Vagina (tissue), 2 donors: ENCODE results near the gene POU6F2.

Source experiments
- POLR2AphosphoS5 ChIP-seq, 2 donors: sonication (generic); formaldehyde crosslinking; IDR thresholded peaks; one replicate each; pipeline ENCODE4 v1.9.0; 2017; ENCODE audit warnings: antibody characterized with exemption in 2 of 2, mild to moderate bottlenecking in 2 of 2, low read depth in 1 of 2; ENCODE audit not compliant: insufficient read depth in 1 of 2
- TF ChIP-seq, protein P1 (sequence below), 3 experiments: fragments of 450-650 bp in 2 of 3; fragments of 200-600 bp in 1 of 3; sonication (generic) in 1 of 3; IDR thresholded peaks; one replicate each; pipeline ENCODE4 v1.5.1; 2017 to 2019; ENCODE audit warnings: antibody characterized with exemption in 3 of 3, mild to moderate bottlenecking in 2 of 3, moderate library complexity in 2 of 3

GRCh38 chr7:39453743-39454355 is 476.1 kb downstream of the POU6F2 start:
- TF ChIP-seq, protein P1, sequence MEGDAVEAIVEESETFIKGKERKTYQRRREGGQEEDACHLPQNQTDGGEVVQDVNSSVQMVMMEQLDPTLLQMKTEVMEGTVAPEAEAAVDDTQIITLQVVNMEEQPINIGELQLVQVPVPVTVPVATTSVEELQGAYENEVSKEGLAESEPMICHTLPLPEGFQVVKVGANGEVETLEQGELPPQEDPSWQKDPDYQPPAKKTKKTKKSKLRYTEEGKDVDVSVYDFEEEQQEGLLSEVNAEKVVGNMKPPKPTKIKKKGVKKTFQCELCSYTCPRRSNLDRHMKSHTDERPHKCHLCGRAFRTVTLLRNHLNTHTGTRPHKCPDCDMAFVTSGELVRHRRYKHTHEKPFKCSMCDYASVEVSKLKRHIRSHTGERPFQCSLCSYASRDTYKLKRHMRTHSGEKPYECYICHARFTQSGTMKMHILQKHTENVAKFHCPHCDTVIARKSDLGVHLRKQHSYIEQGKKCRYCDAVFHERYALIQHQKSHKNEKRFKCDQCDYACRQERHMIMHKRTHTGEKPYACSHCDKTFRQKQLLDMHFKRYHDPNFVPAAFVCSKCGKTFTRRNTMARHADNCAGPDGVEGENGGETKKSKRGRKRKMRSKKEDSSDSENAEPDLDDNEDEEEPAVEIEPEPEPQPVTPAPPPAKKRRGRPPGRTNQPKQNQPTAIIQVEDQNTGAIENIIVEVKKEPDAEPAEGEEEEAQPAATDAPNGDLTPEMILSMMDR (IDR thresholded peaks at IDR 0.05): no peak
- no peak for TF ChIP-seq POLR2AphosphoS5 (IDR thresholded peaks at IDR 0.05; ENCODE audit: insufficient read depth in 1 of 2, low read depth in 1 of 2)
